Gastroesophageal sphincter (tissue), 3 donors: ENCODE measurements around the gene CEP89.

Experiments
- POLR2A ChIP-seq, 2 donors: fragments of 450-650 bp; IDR thresholded peaks; one replicate each; pipeline ENCODE4 v1.6.1; 2017; ENCODE audit warnings: antibody characterized with exemption in 2 of 2, mild to moderate bottlenecking in 2 of 2, moderate library complexity in 1 of 2
- POLR2AphosphoS5 ChIP-seq: sonication (generic); formaldehyde crosslinking; IDR thresholded peaks from one replicate; pipeline ENCODE4 v1.6.1; 2017; ENCODE audit warnings: antibody characterized with exemption
- TF ChIP-seq, protein P1 (sequence below), 4 experiments: fragments of 200-600 bp in 2 of 4; fragments of 450-650 bp in 2 of 4; sonication (generic) in 1 of 4; IDR thresholded peaks; one replicate each; pipeline ENCODE4 v1.5.1; 2017 to 2019; ENCODE audit warnings: antibody characterized with exemption in 4 of 4, mild to moderate bottlenecking in 2 of 4, moderate library complexity in 2 of 4

- TF ChIP-seq, protein P1, sequence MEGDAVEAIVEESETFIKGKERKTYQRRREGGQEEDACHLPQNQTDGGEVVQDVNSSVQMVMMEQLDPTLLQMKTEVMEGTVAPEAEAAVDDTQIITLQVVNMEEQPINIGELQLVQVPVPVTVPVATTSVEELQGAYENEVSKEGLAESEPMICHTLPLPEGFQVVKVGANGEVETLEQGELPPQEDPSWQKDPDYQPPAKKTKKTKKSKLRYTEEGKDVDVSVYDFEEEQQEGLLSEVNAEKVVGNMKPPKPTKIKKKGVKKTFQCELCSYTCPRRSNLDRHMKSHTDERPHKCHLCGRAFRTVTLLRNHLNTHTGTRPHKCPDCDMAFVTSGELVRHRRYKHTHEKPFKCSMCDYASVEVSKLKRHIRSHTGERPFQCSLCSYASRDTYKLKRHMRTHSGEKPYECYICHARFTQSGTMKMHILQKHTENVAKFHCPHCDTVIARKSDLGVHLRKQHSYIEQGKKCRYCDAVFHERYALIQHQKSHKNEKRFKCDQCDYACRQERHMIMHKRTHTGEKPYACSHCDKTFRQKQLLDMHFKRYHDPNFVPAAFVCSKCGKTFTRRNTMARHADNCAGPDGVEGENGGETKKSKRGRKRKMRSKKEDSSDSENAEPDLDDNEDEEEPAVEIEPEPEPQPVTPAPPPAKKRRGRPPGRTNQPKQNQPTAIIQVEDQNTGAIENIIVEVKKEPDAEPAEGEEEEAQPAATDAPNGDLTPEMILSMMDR (IDR thresholded peaks at IDR 0.05): no peak
- TF ChIP-seq POLR2A (IDR thresholded peaks at IDR 0.05) (no peak), POLR2AphosphoS5 (no peak)
Observed at GRCh38 chr19:32891609-32892008, 80.1 kb downstream of the CEP89 start.
